Osteoblast (primary cell): ENCODE measurements around the gene LACRT. TPM values are rescaled to one million over a fixed set of nuclear protein-coding genes. Genes with fewer than 3 reads are reported as not detected.

ENCODE experiments used
- DNase-seq: peaks from one replicate; pipeline ENCODE4 v3.0.0; 2011; ENCODE audit warnings: low spot score, mixed read lengths; ENCODE audit not compliant: insufficient read length; ENCODE audit errors: missing footprints
- H2AFZ ChIP-seq: 2 replicates; pipeline ENCODE4 v1.6.0; 2011; ENCODE audit warnings: mild to moderate bottlenecking, low read length
- H3K27ac ChIP-seq: 2 replicates; pipeline ENCODE4 v1.5.1; 2011; ENCODE audit warnings: mild to moderate bottlenecking, low read depth, low read length, moderate library complexity
- H3K27me3 ChIP-seq: 2 replicates; pipeline ENCODE4 v1.6.0; 2012; ENCODE audit warnings: mild to moderate bottlenecking, control low read depth, inconsistent platforms, low read length, moderate library complexity; ENCODE audit not compliant: insufficient read depth
- H3K36me3 ChIP-seq: 2 replicates; pipeline ENCODE4 v1.5.1; 2011; ENCODE audit warnings: mild to moderate bottlenecking, low read length, control low read depth, moderate library complexity; ENCODE audit not compliant: insufficient read depth
- H3K4me1 ChIP-seq: 2 replicates; pipeline ENCODE4 v1.5.1; 2011; ENCODE audit warnings: mild to moderate bottlenecking, low read length, control low read depth, moderate library complexity; ENCODE audit not compliant: insufficient read depth
- H3K4me2 ChIP-seq: 2 replicates; pipeline ENCODE4 v1.6.0; 2011; ENCODE audit warnings: mild to moderate bottlenecking, low read length; ENCODE audit not compliant: insufficient read depth
- H3K4me3 ChIP-seq: fragments of 200-600 bp; sonication (generic); 3 replicates; pipeline ENCODE4 v1.5.1; 2012; ENCODE audit warnings: mild to moderate bottlenecking, low read length, inconsistent platforms; ENCODE audit not compliant: insufficient read depth
- H3K79me2 ChIP-seq: 2 replicates; pipeline ENCODE4 v1.6.0; 2012; ENCODE audit warnings: mild to moderate bottlenecking, low read length, control low read depth, inconsistent platforms; ENCODE audit not compliant: insufficient read depth
- H3K9me3 ChIP-seq: 2 replicates; pipeline ENCODE4 v1.5.1; 2011; ENCODE audit warnings: low read depth, low read length, control low read depth
- H4K20me1 ChIP-seq: 2 replicates; pipeline ENCODE4 v1.6.0; 2012; ENCODE audit warnings: mild to moderate bottlenecking, low read length, control low read depth; ENCODE audit not compliant: insufficient read depth
- CTCF ChIP-seq: IDR thresholded peaks from 2 replicates; pipeline ENCODE4 v1.5.1; 2011; ENCODE audit warnings: mild to moderate bottlenecking, low read depth, low read length, moderate library complexity; ENCODE audit errors: extremely low read depth
- total RNA-seq: library from RNA; depleted of rRNA; stranded (reverse); fragments of >200 nt; gene quantifications from 2 replicates; pipeline ENCODE4 v1.2.3, GENCODE V29; 2012

The LACRT gene
- total RNA-seq: not detected in 2 replicates

GRCh38 chr12:54634795-54635194 is at the start of gene LACRT:
Gene LACRT (minus strand): TSS chr12:54634895. CDS start chr12:54634841, 54 bp downstream.
- Histone ChIP-seq H3K9me3 (no peaks in the 10 kb centered on the region), H4K20me1 (no peaks in the 10 kb centered on the region), H3K4me2 (no peak within 1 kb of the TSS), H3K27me3 (peaks cover 3% of the 10 kb centered on the region), H3K4me3 (no peak within 1 kb of the TSS), H3K27ac (no peak within 1 kb of the TSS), H3K79me2 (no peaks in the 10 kb centered on the region), H3K36me3 (no peaks in the 10 kb centered on the region), H2AFZ (no peak within 1 kb of the TSS), H3K4me1 (no peaks in the 10 kb centered on the region)
- TF ChIP-seq CTCF: no peak
- no peak for DNase-seq

DNA sequence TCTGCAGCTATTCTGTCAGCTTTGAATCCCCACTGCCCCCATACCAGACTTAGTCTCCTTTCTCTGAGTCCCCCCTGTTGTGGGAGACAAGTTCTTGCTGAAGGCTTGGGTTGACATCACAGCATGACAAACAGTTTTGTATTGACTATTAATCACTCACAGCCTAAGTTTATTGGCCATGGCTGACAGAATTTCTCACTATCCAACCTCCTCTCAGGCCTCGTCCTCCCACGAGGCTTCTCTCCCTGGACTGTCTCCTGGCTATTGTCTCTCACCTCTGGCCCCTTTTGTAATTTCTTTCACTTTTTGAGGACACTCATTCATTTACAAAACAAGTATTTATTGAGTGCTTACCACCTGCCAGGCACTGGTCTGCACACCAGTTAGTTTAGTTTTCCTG is 48.7 kb upstream of the LACRT start:
- Histone ChIP-seq H3K27me3 (peaks cover 3% of the 10 kb centered on the region), H4K20me1 (no peaks in the 10 kb centered on the region), H3K36me3 (no peaks in the 10 kb centered on the region), H3K4me2 (no peak overlapping the region), H3K27ac (no peak overlapping the region), H3K4me1 (no peaks in the 10 kb centered on the region), H3K79me2 (no peaks in the 10 kb centered on the region), H3K9me3 (no peaks in the 10 kb centered on the region), H2AFZ (no peak overlapping the region), H3K4me3 (no peak overlapping the region)
- no peak for DNase-seq
- TF ChIP-seq CTCF: no peak

- TF ChIP-seq CTCF: no peak
- Histone ChIP-seq H3K4me2 (no peak overlapping the region), H2AFZ (no peak overlapping the region), H3K4me3 (no peak overlapping the region), H3K79me2 (no peaks in the 10 kb centered on the region), H3K36me3 (no peaks in the 10 kb centered on the region), H3K27ac (no peak overlapping the region), H3K4me1 (no peaks in the 10 kb centered on the region), H4K20me1 (no peaks in the 10 kb centered on the region), H3K27me3 (peaks cover 3% of the 10 kb centered on the region), H3K9me3 (no peaks in the 10 kb centered on the region)
- DNase-seq: no peak
These were observed 48.0 kb upstream of the LACRT start for GRCh38 chr12:54682674-54683073.

GRCh38 chr12:54680374-54680773 is 45.7 kb upstream of the LACRT start:
- no peaks in the 10 kb centered on the region for H3K27me3 ChIP-seq
- no peaks in the 10 kb centered on the region for H3K9me3 ChIP-seq
- peak; percentile 41 for TF ChIP-seq CTCF
- no peak for DNase-seq
- H3K4me2 ChIP-seq: no peak overlapping the region
- no peak overlapping the region for H2AFZ ChIP-seq
- no peaks in the 10 kb centered on the region for H3K36me3 ChIP-seq
- no peaks in the 10 kb centered on the region for H4K20me1 ChIP-seq
- H3K4me3 ChIP-seq: no peak overlapping the region
- no peak overlapping the region for H3K27ac ChIP-seq
- H3K79me2 ChIP-seq: no peaks in the 10 kb centered on the region
- H3K4me1 ChIP-seq: no peaks in the 10 kb centered on the region
